Esophagus muscularis mucosa (tissue), 4 donors: Measurements from ENCODE around the gene PACRG. TPM values are rescaled to one million over a fixed set of nuclear protein-coding genes. Genes with fewer than 3 reads are reported as not detected.

ENCODE experiments used
- DNase-seq: peaks from one replicate; pipeline ENCODE4 v3.0.0-alpha.2; 2017; ENCODE audit errors: extremely low spot score
- H3K27ac ChIP-seq, 4 donors: fragments of 200-600 bp; sonication (generic); replicated peaks in 1 of 4; 1 replicate in 3 of 4; 2 replicates in 1 of 4; pipeline ENCODE4 v1.5.1; 2016 to 2019; ENCODE audit warnings: mild to moderate bottlenecking in 1 of 4
- H3K27me3 ChIP-seq, 4 donors: fragments of 200-600 bp; sonication (generic); one replicate each; pipeline versions ENCODE4 v1.5.1 to v1.6.0; 2016 to 2019
- H3K36me3 ChIP-seq, 4 donors: fragments of 200-600 bp; sonication (generic); one replicate each; pipeline ENCODE4 v1.5.1; 2016 to 2019
- H3K4me1 ChIP-seq, 4 donors: fragments of 200-600 bp; sonication (generic); one replicate each; pipeline ENCODE4 v1.5.1; 2016 to 2019
- H3K4me3 ChIP-seq, 4 donors: fragments of 200-600 bp; sonication (generic); 1 replicate in 2 of 4; 2 replicates in 2 of 4; pipeline ENCODE4 v1.5.1; 2016 to 2019; ENCODE audit warnings: mild to moderate bottlenecking in 4 of 4, moderate library complexity in 1 of 4
- H3K9me3 ChIP-seq, 4 donors: fragments of 200-600 bp; sonication (generic); 1 replicate in 3 of 4; 2 replicates in 1 of 4; pipeline ENCODE4 v1.5.1; 2016 to 2019
- EP300 ChIP-seq: sonication (generic); formaldehyde crosslinking; IDR thresholded peaks from one replicate; pipeline ENCODE4 v1.6.1; 2017; ENCODE audit warnings: antibody characterized with exemption
- POLR2A ChIP-seq: fragments of 450-650 bp; IDR thresholded peaks from one replicate; pipeline ENCODE4 v1.6.1; 2017; ENCODE audit warnings: antibody characterized with exemption, moderate library complexity, mild to moderate bottlenecking, low read depth
- POLR2AphosphoS5 ChIP-seq, 2 donors: sonication (generic); formaldehyde crosslinking; IDR thresholded peaks; one replicate each; pipeline ENCODE4 v1.6.1; 2017; ENCODE audit warnings: antibody characterized with exemption in 2 of 2
- WGBS: methylation state at CpG from one replicate; pipeline ENCODE4 v1.1.5; 2018; 5-methylcytosine and 5-hydroxymethylcytosine counted together
- intact Hi-C: fragments of 100-400 bp; cut with DNase I; formaldehyde crosslinking; loops from one replicate; pipeline ENCODE4 v1.15.1; 2023
- total RNA-seq, 4 donors: library from RNA; depleted of rRNA; stranded (reverse); fragments of >200 nt; gene quantifications; one replicate each; pipeline versions ENCODE4 v1.1.0 to v1.2.1, GENCODE V29; 2016
- TF ChIP-seq, protein P1 (sequence below), 3 experiments: fragments of 200-600 bp in 2 of 3; fragments of 450-650 bp in 1 of 3; sonication (generic) in 2 of 3; IDR thresholded peaks; one replicate each; pipeline ENCODE4 v1.5.1; 2017 to 2019; ENCODE audit warnings: antibody characterized with exemption in 3 of 3, mild to moderate bottlenecking in 2 of 3, moderate library complexity in 1 of 3

The PACRG gene
- total RNA-seq, 4 donors from 2014 or later = 1.3 to 3.5 (median 1.8) TPM; not detected in 1

GRCh38 chr6:162798546-162799266 is 70.9 kb downstream of the PACRG start:
- no peaks in the 10 kb centered on the region for H3K36me3 ChIP-seq
- no peak overlapping the region for H3K4me3 ChIP-seq
- DNase-seq = no peak
- no peak overlapping the region for H3K27ac ChIP-seq
- no peaks in the 10 kb centered on the region for H3K4me1 ChIP-seq
- WGBS = 63% methylated on average over 4 of the region's 4 CpGs
- H3K27me3 ChIP-seq = no peaks in the 10 kb centered on the region
- TF ChIP-seq POLR2A = no peak
- TF ChIP-seq EP300 = no peak
- TF ChIP-seq POLR2AphosphoS5 (IDR thresholded peaks at IDR 0.05) = no peak
- TF ChIP-seq, protein P1, sequence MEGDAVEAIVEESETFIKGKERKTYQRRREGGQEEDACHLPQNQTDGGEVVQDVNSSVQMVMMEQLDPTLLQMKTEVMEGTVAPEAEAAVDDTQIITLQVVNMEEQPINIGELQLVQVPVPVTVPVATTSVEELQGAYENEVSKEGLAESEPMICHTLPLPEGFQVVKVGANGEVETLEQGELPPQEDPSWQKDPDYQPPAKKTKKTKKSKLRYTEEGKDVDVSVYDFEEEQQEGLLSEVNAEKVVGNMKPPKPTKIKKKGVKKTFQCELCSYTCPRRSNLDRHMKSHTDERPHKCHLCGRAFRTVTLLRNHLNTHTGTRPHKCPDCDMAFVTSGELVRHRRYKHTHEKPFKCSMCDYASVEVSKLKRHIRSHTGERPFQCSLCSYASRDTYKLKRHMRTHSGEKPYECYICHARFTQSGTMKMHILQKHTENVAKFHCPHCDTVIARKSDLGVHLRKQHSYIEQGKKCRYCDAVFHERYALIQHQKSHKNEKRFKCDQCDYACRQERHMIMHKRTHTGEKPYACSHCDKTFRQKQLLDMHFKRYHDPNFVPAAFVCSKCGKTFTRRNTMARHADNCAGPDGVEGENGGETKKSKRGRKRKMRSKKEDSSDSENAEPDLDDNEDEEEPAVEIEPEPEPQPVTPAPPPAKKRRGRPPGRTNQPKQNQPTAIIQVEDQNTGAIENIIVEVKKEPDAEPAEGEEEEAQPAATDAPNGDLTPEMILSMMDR (IDR thresholded peaks at IDR 0.05) = no peak
- no peaks in the 10 kb centered on the region for H3K9me3 ChIP-seq
- intact Hi-C loops = no loop called here

DNA sequence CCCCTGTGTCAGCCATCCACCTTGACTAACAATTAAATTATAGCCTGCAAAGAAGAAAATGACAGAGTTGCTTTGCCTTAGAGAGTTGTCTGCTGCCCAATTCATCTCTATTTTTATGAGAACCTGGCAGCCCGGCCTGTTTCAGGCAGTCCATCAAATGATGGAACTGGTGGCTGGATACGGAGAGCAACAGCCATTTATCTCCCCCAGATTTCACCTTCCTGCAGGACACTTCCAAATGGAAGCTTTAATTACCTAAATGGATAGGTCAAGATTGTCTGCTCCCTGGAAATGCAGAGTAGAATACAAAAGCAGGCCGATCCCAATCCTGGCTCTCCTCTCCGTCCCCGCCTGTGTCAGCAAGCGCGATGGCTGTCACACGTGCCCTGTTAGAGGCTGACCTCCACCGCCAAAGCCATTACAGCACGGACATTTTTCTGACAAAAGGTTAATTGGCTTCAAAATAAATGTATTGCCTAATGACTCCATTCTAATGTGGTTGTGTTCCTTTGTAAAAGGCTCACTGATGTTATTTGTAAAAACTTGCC is 86.7 kb downstream of the PACRG start:
- Histone ChIP-seq H3K4me1 (no peaks in the 10 kb centered on the region), H3K27ac (no peak overlapping the region), H3K27me3 (no peaks in the 10 kb centered on the region), H3K36me3 (no peaks in the 10 kb centered on the region), H3K9me3 (no peaks in the 10 kb centered on the region), H3K4me3 (no peak overlapping the region)
- 53% methylated on average over 10 of the region's 10 CpGs for WGBS
- no peak for DNase-seq
- TF ChIP-seq EP300 (no peak), POLR2AphosphoS5 (IDR thresholded peaks at IDR 0.05) (no peak), POLR2A (no peak)
- TF ChIP-seq, protein P1 (IDR thresholded peaks at IDR 0.05) = no peak
- intact Hi-C loops = no loop called here

GRCh38 chr6:162817196-162817595 is 89.4 kb downstream of the PACRG start:
- Histone ChIP-seq H3K4me3 (no peak overlapping the region), H3K27me3 (no peaks in the 10 kb centered on the region), H3K4me1 (no peaks in the 10 kb centered on the region), H3K9me3 (no peaks in the 10 kb centered on the region), H3K36me3 (no peaks in the 10 kb centered on the region), H3K27ac (no peak overlapping the region)
- 88% methylated on average over 6 of the region's 6 CpGs for WGBS
- no peak for DNase-seq
- TF ChIP-seq, protein P1 (IDR thresholded peaks at IDR 0.05) = no peak
- TF ChIP-seq POLR2AphosphoS5 (IDR thresholded peaks at IDR 0.05) (no peak), POLR2A (no peak), EP300 (no peak)
- intact Hi-C loops = no loop called here

- Histone ChIP-seq H3K4me3 (no peak overlapping the region), H3K4me1 (no peaks in the 10 kb centered on the region), H3K9me3 (no peaks in the 10 kb centered on the region), H3K36me3 (no peaks in the 10 kb centered on the region), H3K27me3 (no peaks in the 10 kb centered on the region), H3K27ac (no peak overlapping the region)
- TF ChIP-seq, protein P1 (IDR thresholded peaks at IDR 0.05) = no peak
- TF ChIP-seq POLR2A (no peak), EP300 (no peak), POLR2AphosphoS5 (IDR thresholded peaks at IDR 0.05) (no peak)
- 87% methylated on average over 2 of the region's 2 CpGs for WGBS
- intact Hi-C loops = no loop called here
- DNase-seq = no peak
Observed at GRCh38 chr6:162819284-162819683, 91.5 kb downstream of the PACRG start.
